Measurements from ENCODE around the gene RBM8A. TPM values are rescaled to one million over a fixed set of nuclear protein-coding genes. Genes with fewer than 3 reads are reported as not detected.

RBM8A gene
- total and polyA plus RNA-seq, 9 of the 15 experiments (the other 6 are each of a cell fraction or from before 2014, with no cell fraction given) = 215 to 1,035 (median 291) TPM

- no peak for TF ChIP-seq ZNF740 (CRISPR knock-in tag; IDR thresholded peaks at IDR 0.05)
- TF ChIP-seq ZNF740 (tag; IDR thresholded peaks at IDR 0.05) = no peak
- peak; percentile 76; the same call in 1 of the 2 replicates for TF ChIP-seq ZNF511 (CRISPR knock-in tag; IDR thresholded peaks at IDR 0.05)
- TF ChIP-seq TEAD4 (IDR thresholded peaks at IDR 0.05; ENCODE audit: low read length) = peak; percentile 90
- no peak for TF ChIP-seq TEAD4 (CRISPR knock-in tag; IDR thresholded peaks at IDR 0.05; ENCODE audit: borderline replicate concordance)
- peak; percentile 57; the same call in 1 of the 2 replicates for TF ChIP-seq RB1 (IDR thresholded peaks at IDR 0.05; ENCODE audit: low read depth)
- no peak for TF ChIP-seq ZBTB33 (CRISPR knock-in tag; IDR thresholded peaks at IDR 0.05)
- 0 out of 4 replicates have a peak, but pooled peaks of 1 of the 2 experiments have one; percentile 35 for TF ChIP-seq UBTF (IDR thresholded peaks at IDR 0.05; ENCODE audit: borderline replicate concordance in 1 of 2, low read depth in 2 of 2, low read length in 2 of 2)
- peak; percentile 81 for TF ChIP-seq DIDO1 (tag; IDR thresholded peaks at IDR 0.05; ENCODE audit: low read depth)
- peak; percentile 80 for TF ChIP-seq MTA2 (IDR thresholded peaks at IDR 0.05; ENCODE audit: low read depth)
- TF ChIP-seq GTF2B (IDR thresholded peaks at IDR 0.05; ENCODE audit: extremely low read depth, insufficient read length) = no peak
- TF ChIP-seq GTF2F1 (IDR thresholded peaks at IDR 0.05; ENCODE audit: low read depth, low read length) = peak; percentile 53; the same call in 1 of the 2 replicates
- no peak for TF ChIP-seq NR2F6 (CRISPR knock-in tag; IDR thresholded peaks at IDR 0.05)
- TF ChIP-seq TOE1 (IDR thresholded peaks at IDR 0.05; ENCODE audit: borderline replicate concordance) = peak; percentile 84
- TF ChIP-seq TOE1 (CRISPR knock-in tag; IDR thresholded peaks at IDR 0.05; ENCODE audit: borderline replicate concordance, low read depth) = no peak
- TF ChIP-seq ZNF57 (CRISPR knock-in tag; IDR thresholded peaks at IDR 0.05) = no peak
- peak; percentile 99 for TF ChIP-seq C11orf30 (IDR thresholded peaks at IDR 0.05; ENCODE audit: low read depth)
- peak; percentile 80 for TF ChIP-seq ZFX (CRISPR knock-in tag; IDR thresholded peaks at IDR 0.05)
- peak; percentile 78 to 94 for TF ChIP-seq MNT (conservative IDR thresholded peaks at IDR 0.05)
Measured at GRCh38 chr1:145927063-145927886, at the start of gene RBM8A (continued).

Data from K562 (cell line).